Spinal cord (tissue), 10 donors: ENCODE measurements around the gene UCHL3. TPM values are rescaled to one million over a fixed set of nuclear protein-coding genes. Genes with fewer than 3 reads are reported as not detected.

Experiments
- DNase-seq, 6 donors: peaks; one replicate each; pipeline versions ENCODE4 v3.0.0 to v3.0.0-alpha.2; 2013 to 2015; ENCODE audit warnings: low spot score in 6 of 6, low read depth in 4 of 6
- H3K27ac ChIP-seq: one replicate; pipeline ENCODE4 v1.5.1; 2013; ENCODE audit warnings: low read depth, low read length, control low read depth
- H3K27me3 ChIP-seq: one replicate; pipeline ENCODE4 v1.6.1; 2013; ENCODE audit warnings: low read length; ENCODE audit not compliant: control insufficient read depth, insufficient read depth
- H3K36me3 ChIP-seq: one replicate; pipeline ENCODE4 v1.6.1; 2013; ENCODE audit warnings: low read length; ENCODE audit not compliant: control insufficient read depth, insufficient read depth
- H3K4me1 ChIP-seq: one replicate; pipeline ENCODE4 v1.6.1; 2013; ENCODE audit warnings: low read length; ENCODE audit not compliant: control insufficient read depth, insufficient read depth
- H3K4me3 ChIP-seq: one replicate; pipeline ENCODE4 v1.5.1; 2013; ENCODE audit warnings: low read depth, low read length, control low read depth
- H3K9me3 ChIP-seq: one replicate; pipeline ENCODE4 v1.6.1; 2013; ENCODE audit warnings: low read length; ENCODE audit not compliant: control insufficient read depth, insufficient read depth
- WGBS: methylation state at CpG from one replicate; pipeline ENCODE4 v1.1.5; 2013; ENCODE audit warnings: missing lambda C conversion rate; ENCODE audit not compliant: insufficient coverage; 5-methylcytosine and 5-hydroxymethylcytosine counted together
- polyA plus RNA-seq, 2 donors: library from polyadenylated mRNA; unstranded; fragments of 120-200 nt; gene quantifications; one replicate each; pipeline ENCODE4 v1.2.1, GENCODE V29; 2013; ENCODE audit not compliant: insufficient read length in 2 of 2
- total RNA-seq, 2 donors: library from RNA; depleted of rRNA in 1 of 2; stranded (reverse); fragments of 120-200 nt in 1 of 2; fragments of >200 nt in 1 of 2; gene quantifications; one replicate each; pipeline versions ENCODE4 v1.2.3 to v1.2.4, GENCODE V29; 2013 to 2014
- donor health status: healthy.

Gene UCHL3
- total and polyA plus RNA-seq, 4 donors = 31.6 to 47.4 (median 32.1) TPM

- Histone ChIP-seq H3K36me3 (peaks cover 2% of the 10 kb centered on the region), H3K9me3 (peaks cover 2% of the 10 kb centered on the region), H3K27ac (no peak overlapping the region), H3K27me3 (no peaks in the 10 kb centered on the region), H3K4me3 (no peak overlapping the region), H3K4me1 (no peaks in the 10 kb centered on the region)
- no CpG with 5 or more reads among the region's 3 CpGs for WGBS
- DNase-seq = no peak
These were observed 29.9 kb downstream of the UCHL3 start for GRCh38 chr13:75579529-75579928.

GRCh38 chr13:75581874-75582640, 32.5 kb downstream of the UCHL3 start:
- Histone ChIP-seq H3K27ac (no peak overlapping the region), H3K36me3 (peaks cover 2% of the 10 kb centered on the region), H3K27me3 (no peaks in the 10 kb centered on the region), H3K4me3 (no peak overlapping the region), H3K9me3 (peaks cover 4% of the 10 kb centered on the region), H3K4me1 (no peaks in the 10 kb centered on the region)
- WGBS = 67% methylated on average over 1 of the region's 2 CpGs
- DNase-seq = no peak

GRCh38 chr13:75583091-75583490, 33.5 kb downstream of the UCHL3 start:
- Histone ChIP-seq H3K4me3 (no peak overlapping the region), H3K27ac (no peak overlapping the region), H3K36me3 (peaks cover 2% of the 10 kb centered on the region), H3K27me3 (no peaks in the 10 kb centered on the region), H3K9me3 (peaks cover 4% of the 10 kb centered on the region), H3K4me1 (no peaks in the 10 kb centered on the region)
- DNase-seq = no peak

- DNase-seq = no peak
- Histone ChIP-seq H3K9me3 (peaks cover 4% of the 10 kb centered on the region), H3K4me1 (no peaks in the 10 kb centered on the region), H3K27ac (no peak overlapping the region), H3K27me3 (no peaks in the 10 kb centered on the region), H3K36me3 (peaks cover 2% of the 10 kb centered on the region), H3K4me3 (no peak overlapping the region)
These were observed 35.6 kb downstream of the UCHL3 start for GRCh38 chr13:75585153-75585552.

- Histone ChIP-seq H3K36me3 (peaks cover 2% of the 10 kb centered on the region), H3K27ac (no peak overlapping the region), H3K27me3 (no peaks in the 10 kb centered on the region), H3K4me1 (no peaks in the 10 kb centered on the region), H3K4me3 (no peak overlapping the region), H3K9me3 (peaks cover 4% of the 10 kb centered on the region)
- no CpG with 5 or more reads among the region's 1 CpG for WGBS
- peak in 1 of 6 donors; percentile 0 for DNase-seq
These were observed 38.1 kb downstream of the UCHL3 start for GRCh38 chr13:75587679-75588078.

GRCh38 chr13:75596657-75597182, 47.1 kb downstream of the UCHL3 start:
- WGBS = no CpG with 5 or more reads among the region's 1 CpG
- DNase-seq = no peak

GRCh38 chr13:75600371-75600770, 50.8 kb downstream of the UCHL3 start:
- H3K27me3 ChIP-seq = no peaks in the 10 kb centered on the region
- no peak overlapping the region for H3K27ac ChIP-seq
- no peaks in the 10 kb centered on the region for H3K4me1 ChIP-seq
- DNase-seq = no peak
- H3K9me3 ChIP-seq = no peaks in the 10 kb centered on the region
- no peaks in the 10 kb centered on the region for H3K36me3 ChIP-seq
- WGBS = 0% methylated on average over 1 of the region's 4 CpGs
- H3K4me3 ChIP-seq = no peak overlapping the region

More at GRCh38 chr13:75596657-75597182, 47.1 kb downstream of the UCHL3 start:
- no peaks in the 10 kb centered on the region for H3K36me3 ChIP-seq
- H3K4me3 ChIP-seq = no peak overlapping the region
- H3K4me1 ChIP-seq = no peaks in the 10 kb centered on the region
- H3K27me3 ChIP-seq = no peaks in the 10 kb centered on the region
- no peaks in the 10 kb centered on the region for H3K9me3 ChIP-seq
- H3K27ac ChIP-seq = no peak overlapping the region

GRCh38 chr13:75603038-75603437, 53.4 kb downstream of the UCHL3 start:
- Histone ChIP-seq H3K9me3 (no peaks in the 10 kb centered on the region), H3K27me3 (no peaks in the 10 kb centered on the region), H3K4me1 (no peaks in the 10 kb centered on the region), H3K4me3 (no peak overlapping the region), H3K27ac (no peak overlapping the region), H3K36me3 (no peaks in the 10 kb centered on the region)
- no peak for DNase-seq
- WGBS = no CpG with 5 or more reads among the region's 2 CpGs

GRCh38 chr13:75607447-75607846, 57.9 kb downstream of the UCHL3 start:
- no CpG with 5 or more reads among the region's 2 CpGs for WGBS
- Histone ChIP-seq H3K36me3 (no peaks in the 10 kb centered on the region), H3K9me3 (no peaks in the 10 kb centered on the region)

GRCh38 chr13:75610466-75610865, 60.9 kb downstream of the UCHL3 start:
- Histone ChIP-seq H3K4me3 (no peak overlapping the region), H3K27ac (no peak overlapping the region), H3K9me3 (no peaks in the 10 kb centered on the region), H3K27me3 (no peaks in the 10 kb centered on the region), H3K36me3 (no peaks in the 10 kb centered on the region), H3K4me1 (no peaks in the 10 kb centered on the region)
- no peak for DNase-seq

More at GRCh38 chr13:75607447-75607846, 57.9 kb downstream of the UCHL3 start:
- Histone ChIP-seq H3K27ac (no peak overlapping the region), H3K4me1 (no peaks in the 10 kb centered on the region), H3K4me3 (no peak overlapping the region), H3K27me3 (no peaks in the 10 kb centered on the region)
- DNase-seq = no peak
